ENCODE results near the gene HOXB8.

The HOXB8 gene

GRCh38 chr17:48593840-48594537 is 21.1 kb downstream of the HOXB8 start:
- H3K4me3 Mint-ChIP-seq: peak overlapping the region; percentile 58
- H3K4me1 Mint-ChIP-seq: peaks cover 25% of the 10 kb centered on the region
- H3K27ac Mint-ChIP-seq: peak overlapping the region; percentile 8

GRCh38 chr17:48593126-48593829 is 21.8 kb downstream of the HOXB8 start, which contains the start of gene HOXB5:
TSS of gene HOXB5 (minus strand) at chr17:48593779. CDS start at chr17:48593682, 97 bp downstream.
- Mint-ChIP-seq H3K36me3 (no peaks in the 10 kb centered on the region), H3K27me3 (peaks cover 54% of the 10 kb centered on the region), H3K4me3 (peak within 1 kb of the TSS; percentile 58), H3K9me3 (no peaks in the 10 kb centered on the region), H3K4me1 (peaks cover 25% of the 10 kb centered on the region), H3K27ac (peak within 1 kb of the TSS; percentile 64)
- DNase-seq (ENCODE audit: low spot score in 2 of 2) (no peak), ATAC-seq (ENCODE audit: low read depth) (peak; percentile 16)

More at GRCh38 chr17:48593840-48594537, 21.1 kb downstream of the HOXB8 start:
- ATAC-seq (ENCODE audit: low read depth): peak; percentile 57
- DNase-seq (ENCODE audit: low spot score in 2 of 2): peak; percentile 81 to 86
- H3K9me3 Mint-ChIP-seq: no peaks in the 10 kb centered on the region
- no peaks in the 10 kb centered on the region for H3K36me3 Mint-ChIP-seq
- peaks cover 50% of the 10 kb centered on the region for H3K27me3 Mint-ChIP-seq

DNA sequence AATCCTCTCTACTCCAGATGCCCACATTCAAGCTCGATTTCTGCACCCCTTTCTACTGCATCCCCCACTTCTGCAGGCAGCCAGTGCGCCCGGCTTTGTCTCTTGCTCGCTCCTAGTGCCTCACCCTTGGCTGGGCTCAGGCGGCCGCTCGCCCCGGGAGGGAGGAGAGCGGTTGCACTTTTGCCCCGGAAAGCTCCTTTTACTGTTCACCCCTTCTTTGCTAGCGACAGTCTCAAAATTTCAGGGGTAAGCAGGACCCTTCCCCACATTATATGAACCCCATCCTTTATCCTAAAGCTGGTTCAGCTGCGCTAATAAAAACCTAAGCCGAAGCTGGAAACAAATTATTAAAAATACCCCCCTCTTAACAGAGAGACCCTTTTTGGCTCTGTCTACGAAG is 22.5 kb downstream of the HOXB8 start:
- peaks cover 56% of the 10 kb centered on the region for H3K27me3 Mint-ChIP-seq
- no peak overlapping the region for H3K4me3 Mint-ChIP-seq
- H3K36me3 Mint-ChIP-seq: no peaks in the 10 kb centered on the region
- H3K4me1 Mint-ChIP-seq: peaks cover 19% of the 10 kb centered on the region
- ATAC-seq (ENCODE audit: low read depth) (peak; percentile 24), DNase-seq (ENCODE audit: low spot score in 2 of 2) (no peak)
- H3K9me3 Mint-ChIP-seq: no peaks in the 10 kb centered on the region
- H3K27ac Mint-ChIP-seq: peak overlapping the region; percentile 64

- peak overlapping the region; percentile 64 for H3K27ac Mint-ChIP-seq
- ATAC-seq (ENCODE audit: low read depth): peak; percentile 19
- no peaks in the 10 kb centered on the region for H3K9me3 Mint-ChIP-seq
- no peak overlapping the region for H3K4me3 Mint-ChIP-seq
- no peaks in the 10 kb centered on the region for H3K36me3 Mint-ChIP-seq
- H3K4me1 Mint-ChIP-seq: peaks cover 14% of the 10 kb centered on the region
- no peak for DNase-seq (ENCODE audit: low spot score in 2 of 2)
- peaks cover 58% of the 10 kb centered on the region for H3K27me3 Mint-ChIP-seq
Observed at GRCh38 chr17:48592057-48592514, 23.0 kb downstream of the HOXB8 start.

- Mint-ChIP-seq H3K9me3 (no peaks in the 10 kb centered on the region), H3K4me1 (peaks cover 8% of the 10 kb centered on the region), H3K36me3 (no peaks in the 10 kb centered on the region), H3K27ac (no peak overlapping the region), H3K4me3 (no peak overlapping the region), H3K27me3 (peaks cover 52% of the 10 kb centered on the region)
- ATAC-seq (ENCODE audit: low read depth) (no peak), DNase-seq (ENCODE audit: low spot score in 2 of 2) (no peak)
Observed at GRCh38 chr17:48591255-48592056, 23.6 kb downstream of the HOXB8 start.

GRCh38 chr17:48590607-48591161 is 24.4 kb downstream of the HOXB8 start:
- H3K4me1 Mint-ChIP-seq: peaks cover 12% of the 10 kb centered on the region
- H3K4me3 Mint-ChIP-seq: no peak overlapping the region
- ATAC-seq (ENCODE audit: low read depth): no peak

GRCh38 chr17:48589831-48590606 is 25.1 kb downstream of the HOXB8 start, which contains the start of gene HOXB3:
TSS of gene HOXB3 (minus strand) at chr17:48590241. CDS start at chr17:48552474, 37,767 bp downstream.
- no peak for DNase-seq (ENCODE audit: low spot score in 2 of 2)
- H3K27me3 Mint-ChIP-seq: peaks cover 50% of the 10 kb centered on the region
- H3K9me3 Mint-ChIP-seq: no peaks in the 10 kb centered on the region
- no peaks in the 10 kb centered on the region for H3K36me3 Mint-ChIP-seq
- peaks cover 17% of the 10 kb centered on the region for H3K4me1 Mint-ChIP-seq
- no peak for ATAC-seq (ENCODE audit: low read depth)
- H3K4me3 Mint-ChIP-seq: no peak within 1 kb of the TSS
- no peak within 1 kb of the TSS for H3K27ac Mint-ChIP-seq

More at GRCh38 chr17:48590607-48591161, 24.4 kb downstream of the HOXB8 start:
- Mint-ChIP-seq H3K9me3 (no peaks in the 10 kb centered on the region), H3K27ac (no peak overlapping the region), H3K27me3 (peaks cover 52% of the 10 kb centered on the region), H3K36me3 (no peaks in the 10 kb centered on the region)
- no peak for DNase-seq (ENCODE audit: low spot score in 2 of 2)

GRCh38 chr17:48589060-48589830 is 25.8 kb downstream of the HOXB8 start:
- no peak overlapping the region for H3K4me3 Mint-ChIP-seq
- H3K27me3 Mint-ChIP-seq: peaks cover 55% of the 10 kb centered on the region

GRCh38 chr17:48588528-48588927 is 26.6 kb downstream of the HOXB8 start:
- Mint-ChIP-seq H3K9me3 (no peaks in the 10 kb centered on the region), H3K4me1 (peaks cover 17% of the 10 kb centered on the region), H3K4me3 (no peak overlapping the region), H3K36me3 (no peaks in the 10 kb centered on the region), H3K27me3 (peaks cover 56% of the 10 kb centered on the region), H3K27ac (no peak overlapping the region)
- DNase-seq (ENCODE audit: low spot score in 2 of 2) (no peak), ATAC-seq (ENCODE audit: low read depth) (no peak)

More at GRCh38 chr17:48589060-48589830, 25.8 kb downstream of the HOXB8 start:
- no peaks in the 10 kb centered on the region for H3K36me3 Mint-ChIP-seq
- peaks cover 20% of the 10 kb centered on the region for H3K4me1 Mint-ChIP-seq
- DNase-seq (ENCODE audit: low spot score in 2 of 2) (no peak), ATAC-seq (ENCODE audit: low read depth) (no peak)
- H3K9me3 Mint-ChIP-seq: no peaks in the 10 kb centered on the region
- no peak overlapping the region for H3K27ac Mint-ChIP-seq

DNA sequence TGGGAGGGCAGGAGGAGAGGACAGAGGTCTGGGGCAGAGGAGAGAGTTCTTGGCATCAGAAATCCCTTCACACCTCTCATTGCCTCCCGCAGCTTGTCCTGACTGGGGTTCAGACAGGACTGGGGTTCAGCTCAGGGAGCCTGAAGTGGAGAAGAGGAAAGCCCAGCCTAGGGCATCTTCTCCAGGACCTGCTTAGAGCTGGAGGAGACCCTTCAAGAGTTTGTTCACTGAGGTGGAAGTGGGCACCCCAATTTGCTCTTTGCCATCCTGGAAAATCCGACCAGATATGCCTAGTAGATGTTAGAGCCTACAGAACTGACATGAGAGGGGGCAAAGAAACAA is 27.0 kb downstream of the HOXB8 start:
- no peak for DNase-seq (ENCODE audit: low spot score in 2 of 2)
- H3K9me3 Mint-ChIP-seq: no peaks in the 10 kb centered on the region

GRCh38 chr17:48587276-48588073 is 27.6 kb downstream of the HOXB8 start:
- Mint-ChIP-seq H3K27ac (no peak overlapping the region), H3K4me3 (no peak overlapping the region), H3K27me3 (peaks cover 62% of the 10 kb centered on the region)

More for the DNA sequence above, 27.0 kb downstream of the HOXB8 start:
- ATAC-seq (ENCODE audit: low read depth): no peak
- Mint-ChIP-seq H3K36me3 (no peaks in the 10 kb centered on the region), H3K27me3 (peaks cover 59% of the 10 kb centered on the region), H3K27ac (no peak overlapping the region), H3K4me3 (no peak overlapping the region), H3K4me1 (peaks cover 17% of the 10 kb centered on the region)

More at GRCh38 chr17:48587276-48588073, 27.6 kb downstream of the HOXB8 start:
- Mint-ChIP-seq H3K36me3 (no peaks in the 10 kb centered on the region), H3K4me1 (peaks cover 15% of the 10 kb centered on the region), H3K9me3 (no peaks in the 10 kb centered on the region)
- DNase-seq (ENCODE audit: low spot score in 2 of 2) (no peak), ATAC-seq (ENCODE audit: low read depth) (no peak)

Measured in memory B cell (primary cell).